GM23338 (cell line): ENCODE data around the gene CCR4.
"Not testable (repeated sequence)": the region's sequence is repeated elsewhere in the genome, so short reads cannot be mapped to it uniquely, and the experiment has no call there.

Experiments used
- EZH2 ChIP-seq: fragments of 200-600 bp; sonication (generic); IDR thresholded peaks from one replicate; pipeline ENCODE4 v1.8.0; 2017; ENCODE audit warnings: antibody characterized with exemption, mild to moderate bottlenecking, low read depth; ENCODE audit not compliant: unreplicated experiment
- JUNB ChIP-seq: IDR thresholded peaks from one replicate; pipeline ENCODE4 v1.6.1; 2016; ENCODE audit warnings: antibody characterized with exemption; ENCODE audit not compliant: unreplicated experiment
- NANOG ChIP-seq: IDR thresholded peaks from 2 replicates; pipeline ENCODE4 v1.6.1; 2016; ENCODE audit warnings: antibody characterized with exemption, borderline replicate concordance
- POLR2AphosphoS5 ChIP-seq: IDR thresholded peaks from 2 replicates; pipeline ENCODE4 v1.6.1; 2016; ENCODE audit warnings: antibody characterized with exemption, low read depth
- ZNF114 ChIP-seq: fragments of 250-450 bp; sonication (Bioruptor Pico); IDR thresholded peaks from 2 replicates; pipeline ENCODE4 v1.5.0; 2020; ENCODE audit warnings: mild to moderate bottlenecking, moderate library complexity
- TF ChIP-seq, protein P1 (sequence below), 2 experiments: fragments of 200-600 bp in 1 of 2; sonication (generic) in 1 of 2; conservative IDR thresholded peaks; 2 replicates each; pipeline versions ENCODE4 v1.5.1 to v1.6.1; 2016 to 2017; ENCODE audit warnings: antibody characterized with exemption in 2 of 2, low read depth in 2 of 2, mild to moderate bottlenecking in 2 of 2, moderate library complexity in 1 of 2
- TF ChIP-seq, protein P2 (sequence below): IDR thresholded peaks from one replicate; pipeline ENCODE4 v1.6.1; 2018; ENCODE audit warnings: antibody characterized with exemption; ENCODE audit not compliant: unreplicated experiment
- TF ChIP-seq, protein P3 (sequence below): IDR thresholded peaks from 2 replicates; pipeline ENCODE4 v1.6.1; 2016; ENCODE audit warnings: antibody characterized with exemption

DNA sequence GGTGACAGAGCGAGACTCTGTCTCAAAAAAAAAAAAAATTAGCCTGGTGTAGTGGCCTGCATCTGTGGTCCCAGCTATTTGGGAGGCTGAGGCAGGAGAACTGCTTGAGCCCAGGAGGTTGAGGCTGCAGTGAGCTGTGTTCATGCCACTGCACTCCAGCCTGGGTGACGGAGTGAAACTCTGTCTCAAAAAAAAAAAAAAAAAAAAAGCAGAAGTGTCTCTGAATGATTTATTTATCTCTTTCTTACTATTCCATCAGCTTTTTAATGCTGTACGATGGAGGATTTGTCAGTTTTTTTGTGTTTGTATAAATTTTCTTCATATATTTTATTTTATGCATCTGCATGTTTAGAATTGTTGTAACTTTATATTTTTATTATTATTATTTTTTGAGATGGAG is 33.5 kb downstream of the CCR4 start:
- TF ChIP-seq EZH2, JUNB, POLR2AphosphoS5, ZNF114, NANOG: not testable (repeated sequence)
- TF ChIP-seq, protein P1, sequence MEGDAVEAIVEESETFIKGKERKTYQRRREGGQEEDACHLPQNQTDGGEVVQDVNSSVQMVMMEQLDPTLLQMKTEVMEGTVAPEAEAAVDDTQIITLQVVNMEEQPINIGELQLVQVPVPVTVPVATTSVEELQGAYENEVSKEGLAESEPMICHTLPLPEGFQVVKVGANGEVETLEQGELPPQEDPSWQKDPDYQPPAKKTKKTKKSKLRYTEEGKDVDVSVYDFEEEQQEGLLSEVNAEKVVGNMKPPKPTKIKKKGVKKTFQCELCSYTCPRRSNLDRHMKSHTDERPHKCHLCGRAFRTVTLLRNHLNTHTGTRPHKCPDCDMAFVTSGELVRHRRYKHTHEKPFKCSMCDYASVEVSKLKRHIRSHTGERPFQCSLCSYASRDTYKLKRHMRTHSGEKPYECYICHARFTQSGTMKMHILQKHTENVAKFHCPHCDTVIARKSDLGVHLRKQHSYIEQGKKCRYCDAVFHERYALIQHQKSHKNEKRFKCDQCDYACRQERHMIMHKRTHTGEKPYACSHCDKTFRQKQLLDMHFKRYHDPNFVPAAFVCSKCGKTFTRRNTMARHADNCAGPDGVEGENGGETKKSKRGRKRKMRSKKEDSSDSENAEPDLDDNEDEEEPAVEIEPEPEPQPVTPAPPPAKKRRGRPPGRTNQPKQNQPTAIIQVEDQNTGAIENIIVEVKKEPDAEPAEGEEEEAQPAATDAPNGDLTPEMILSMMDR (conservative IDR thresholded peaks at IDR 0.05; ENCODE audit: low read depth in 2 of 2), result not testable (repeated sequence)
- TF ChIP-seq, protein P2, sequence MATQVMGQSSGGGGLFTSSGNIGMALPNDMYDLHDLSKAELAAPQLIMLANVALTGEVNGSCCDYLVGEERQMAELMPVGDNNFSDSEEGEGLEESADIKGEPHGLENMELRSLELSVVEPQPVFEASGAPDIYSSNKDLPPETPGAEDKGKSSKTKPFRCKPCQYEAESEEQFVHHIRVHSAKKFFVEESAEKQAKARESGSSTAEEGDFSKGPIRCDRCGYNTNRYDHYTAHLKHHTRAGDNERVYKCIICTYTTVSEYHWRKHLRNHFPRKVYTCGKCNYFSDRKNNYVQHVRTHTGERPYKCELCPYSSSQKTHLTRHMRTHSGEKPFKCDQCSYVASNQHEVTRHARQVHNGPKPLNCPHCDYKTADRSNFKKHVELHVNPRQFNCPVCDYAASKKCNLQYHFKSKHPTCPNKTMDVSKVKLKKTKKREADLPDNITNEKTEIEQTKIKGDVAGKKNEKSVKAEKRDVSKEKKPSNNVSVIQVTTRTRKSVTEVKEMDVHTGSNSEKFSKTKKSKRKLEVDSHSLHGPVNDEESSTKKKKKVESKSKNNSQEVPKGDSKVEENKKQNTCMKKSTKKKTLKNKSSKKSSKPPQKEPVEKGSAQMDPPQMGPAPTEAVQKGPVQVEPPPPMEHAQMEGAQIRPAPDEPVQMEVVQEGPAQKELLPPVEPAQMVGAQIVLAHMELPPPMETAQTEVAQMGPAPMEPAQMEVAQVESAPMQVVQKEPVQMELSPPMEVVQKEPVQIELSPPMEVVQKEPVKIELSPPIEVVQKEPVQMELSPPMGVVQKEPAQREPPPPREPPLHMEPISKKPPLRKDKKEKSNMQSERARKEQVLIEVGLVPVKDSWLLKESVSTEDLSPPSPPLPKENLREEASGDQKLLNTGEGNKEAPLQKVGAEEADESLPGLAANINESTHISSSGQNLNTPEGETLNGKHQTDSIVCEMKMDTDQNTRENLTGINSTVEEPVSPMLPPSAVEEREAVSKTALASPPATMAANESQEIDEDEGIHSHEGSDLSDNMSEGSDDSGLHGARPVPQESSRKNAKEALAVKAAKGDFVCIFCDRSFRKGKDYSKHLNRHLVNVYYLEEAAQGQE, result not testable (repeated sequence)
- TF ChIP-seq, protein P3, sequence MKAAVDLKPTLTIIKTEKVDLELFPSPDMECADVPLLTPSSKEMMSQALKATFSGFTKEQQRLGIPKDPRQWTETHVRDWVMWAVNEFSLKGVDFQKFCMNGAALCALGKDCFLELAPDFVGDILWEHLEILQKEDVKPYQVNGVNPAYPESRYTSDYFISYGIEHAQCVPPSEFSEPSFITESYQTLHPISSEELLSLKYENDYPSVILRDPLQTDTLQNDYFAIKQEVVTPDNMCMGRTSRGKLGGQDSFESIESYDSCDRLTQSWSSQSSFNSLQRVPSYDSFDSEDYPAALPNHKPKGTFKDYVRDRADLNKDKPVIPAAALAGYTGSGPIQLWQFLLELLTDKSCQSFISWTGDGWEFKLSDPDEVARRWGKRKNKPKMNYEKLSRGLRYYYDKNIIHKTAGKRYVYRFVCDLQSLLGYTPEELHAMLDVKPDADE, result not testable (repeated sequence)
